PFSK-1 (cell line): ENCODE measurements around the gene KSR1.

ENCODE experiments used
- FOXP2 ChIP-seq: optimal IDR thresholded peaks from 2 replicates; pipeline ENCODE3; 2011; ENCODE audit warnings: borderline replicate concordance, control low read depth, inconsistent platforms; ENCODE audit not compliant: insufficient read depth; ENCODE audit errors: extremely low read length, extremely low read depth
- POLR2AphosphoS5 ChIP-seq: IDR thresholded peaks from 2 replicates; pipeline ENCODE4 v1.6.1; 2012; ENCODE audit warnings: low read depth, mild to moderate bottlenecking, control low read depth, low read length, moderate library complexity
- REST ChIP-seq, 2 experiments: IDR thresholded peaks; 2 replicates each; pipeline versions ENCODE4 v1.6.1 to v1.8.0; 2011 to 2012; ENCODE audit warnings: low read depth in 2 of 2, low read length in 2 of 2, control low read depth in 1 of 2, inconsistent platforms in 1 of 2, mild to moderate bottlenecking in 1 of 2, moderate library complexity in 1 of 2; ENCODE audit not compliant: insufficient read depth in 1 of 2
- SIN3A ChIP-seq: IDR thresholded peaks from 2 replicates; pipeline ENCODE4 v1.6.1; 2012; ENCODE audit warnings: mild to moderate bottlenecking, low read length, moderate library complexity, borderline replicate concordance; ENCODE audit not compliant: insufficient read depth
- TAF1 ChIP-seq: IDR thresholded peaks from 2 replicates; pipeline ENCODE4 v1.6.1; 2012; ENCODE audit warnings: low read length, control low read depth, borderline replicate concordance; ENCODE audit not compliant: insufficient read depth

DNA sequence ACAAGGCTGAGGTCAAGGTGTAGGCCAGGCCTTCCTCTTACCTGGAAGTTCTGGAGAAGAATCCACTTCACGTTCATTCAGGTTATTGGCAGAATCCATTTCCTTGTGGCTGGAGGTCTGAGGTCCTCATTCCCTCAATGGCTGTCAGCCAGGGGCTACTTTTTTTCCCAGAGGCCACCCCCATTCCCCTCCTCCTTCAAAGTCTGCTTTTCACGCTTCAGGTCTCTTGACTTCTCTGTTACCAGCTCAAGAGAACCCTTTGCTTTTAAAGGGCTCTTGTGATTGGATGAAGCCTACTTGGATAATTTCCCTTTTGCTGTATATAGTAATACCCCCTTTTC, 119.6 kb downstream of the KSR1 start:
- TF ChIP-seq REST (IDR thresholded peaks at IDR 0.05; ENCODE audit: insufficient read depth in 1 of 2, low read depth in 2 of 2, low read length in 2 of 2): no peak
- no peak for TF ChIP-seq TAF1
- no peak for TF ChIP-seq SIN3A
- TF ChIP-seq POLR2AphosphoS5: no peak
- TF ChIP-seq FOXP2: no peak
